ENCODE data around the gene WEE1.

WEE1 gene

DNA sequence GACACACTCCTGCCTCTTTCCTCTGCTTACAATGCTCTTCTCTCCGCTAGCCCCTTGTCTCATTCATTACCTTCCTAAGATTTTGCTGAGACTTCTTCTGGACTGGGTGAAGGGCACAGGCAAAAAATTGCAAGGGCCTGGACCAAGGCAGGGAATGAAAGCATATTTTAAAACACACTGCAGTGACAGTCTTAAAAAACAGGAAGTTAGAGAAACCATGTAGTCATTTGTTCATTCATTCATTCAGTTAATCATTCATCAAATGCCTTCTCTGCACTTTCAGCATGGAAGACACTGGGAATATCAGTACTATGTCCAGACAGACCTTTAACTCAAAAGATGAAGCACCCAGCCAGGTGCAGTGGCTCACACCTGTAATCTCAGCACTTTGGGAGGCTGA is 45.5 kb downstream of the WEE1 start:
- in situ Hi-C loops (cut with HindIII; ENCODE audit: low sequenced_read_pairs): no loop called here

DNA sequence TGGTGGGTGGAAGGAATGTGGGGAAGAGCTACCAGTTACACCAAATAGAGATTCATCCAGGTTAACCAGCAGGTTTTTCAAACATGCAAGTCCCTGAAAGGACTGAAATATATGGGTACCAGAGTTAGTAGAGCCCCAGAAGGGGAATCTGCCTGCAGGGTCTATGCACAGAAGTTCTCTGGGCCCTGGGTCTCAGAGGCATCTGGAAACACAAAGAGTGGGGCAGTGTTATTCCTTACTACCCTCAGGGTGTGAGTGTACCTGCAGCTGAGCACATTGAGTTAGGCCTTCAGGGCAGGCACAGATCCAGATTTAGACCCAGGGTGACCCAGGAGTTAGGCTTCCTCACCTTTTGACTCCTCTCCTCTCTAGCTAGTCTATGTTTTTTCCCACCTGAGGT is 46.5 kb downstream of the WEE1 start:
- in situ Hi-C loops (cut with HindIII; ENCODE audit: low sequenced_read_pairs): loop anchor here (10.0 kb wide), 1 partner anchor 105 kb away; no protein-coding TSS in a partner anchor

DNA sequence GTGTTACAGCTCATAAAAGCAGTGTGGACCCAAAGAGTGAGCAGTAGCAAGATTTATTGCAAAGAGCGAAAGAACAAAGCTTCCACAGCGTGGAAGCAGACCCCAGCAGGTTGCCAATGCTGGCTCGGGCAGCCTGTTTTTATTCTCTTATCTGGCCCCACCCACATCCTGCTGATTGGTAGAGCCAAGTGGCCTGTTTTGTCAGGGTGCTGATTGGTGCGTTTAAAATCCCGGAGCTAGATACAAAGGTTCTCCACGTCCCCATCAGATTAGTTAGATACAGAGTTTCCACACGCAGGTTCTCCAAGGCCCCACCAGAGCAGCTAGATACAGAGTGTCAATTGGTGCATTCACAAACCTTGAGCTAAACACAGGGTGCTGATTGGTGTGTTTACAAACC is 48.9 kb downstream of the WEE1 start:
- in situ Hi-C loops (cut with HindIII; ENCODE audit: low sequenced_read_pairs): loop anchor here (10.0 kb wide), 1 partner anchor 102 kb away; no protein-coding TSS in a partner anchor

DNA sequence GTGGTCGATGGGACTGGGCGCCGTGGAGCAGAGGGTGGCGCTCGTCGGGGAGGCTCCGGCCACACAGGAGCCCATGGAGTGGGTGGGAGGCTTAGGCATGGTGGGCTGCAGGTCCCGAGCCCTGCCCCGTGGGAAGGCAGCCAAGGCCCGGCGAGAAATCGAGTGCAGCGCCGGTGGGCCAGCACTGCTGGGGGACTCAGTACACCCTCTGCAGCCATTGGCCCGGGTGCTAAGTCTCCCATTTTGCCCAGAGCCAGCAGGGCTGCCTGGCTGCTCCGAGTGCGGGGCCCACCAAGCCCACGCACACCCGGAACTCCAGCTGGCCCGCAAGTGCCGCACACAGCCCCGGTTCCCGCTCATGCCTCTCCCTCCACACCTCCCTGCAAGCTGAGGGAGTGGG is 49.6 kb downstream of the WEE1 start:
- in situ Hi-C loops (cut with HindIII; ENCODE audit: low sequenced_read_pairs): loop anchor here (10.0 kb wide), 1 partner anchor 102 kb away; no protein-coding TSS in a partner anchor

DNA sequence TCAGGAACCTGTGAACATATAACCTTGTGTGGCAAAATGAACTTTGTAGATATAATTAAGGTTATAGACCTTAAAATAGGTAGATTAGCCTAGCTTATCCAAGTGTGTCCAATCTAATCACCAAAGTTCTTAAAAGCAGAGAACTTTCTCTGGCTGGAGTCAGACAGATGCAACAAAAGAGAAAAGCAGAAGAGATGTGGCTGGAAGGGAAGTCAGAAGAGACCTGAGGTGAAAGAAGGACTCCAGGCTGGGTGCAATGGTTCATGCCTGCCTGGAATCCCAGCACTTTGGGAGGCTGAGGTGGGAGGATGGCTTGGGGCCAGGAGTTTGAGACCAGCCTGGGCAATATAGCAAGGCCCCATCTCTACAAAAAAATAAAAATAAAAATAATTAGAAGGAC is 51.0 kb downstream of the WEE1 start:
- in situ Hi-C loops (cut with HindIII; ENCODE audit: low sequenced_read_pairs): loop anchor here (10.0 kb wide), 1 partner anchor 100 kb away; no protein-coding TSS in a partner anchor

DNA sequence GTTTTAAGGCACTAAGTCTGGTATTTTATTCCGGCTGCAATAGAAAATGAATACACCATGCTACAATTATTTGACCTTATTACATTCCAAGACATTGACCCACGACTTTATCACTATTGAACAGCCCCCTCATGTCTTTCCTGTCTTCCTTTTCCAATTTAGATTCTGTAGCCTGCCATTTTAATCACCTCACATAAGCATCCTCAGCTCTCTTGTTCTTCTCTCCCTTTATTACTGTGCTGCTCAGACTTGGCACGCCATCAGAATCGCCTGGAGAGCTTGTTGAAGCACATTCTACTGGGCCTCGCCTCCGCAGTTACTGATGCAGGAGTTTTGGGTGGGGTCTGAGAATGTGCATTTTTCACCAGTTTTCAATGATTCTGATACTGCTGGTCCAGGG is 51.7 kb downstream of the WEE1 start:
- in situ Hi-C loops (cut with HindIII; ENCODE audit: low sequenced_read_pairs): loop anchor here (10.0 kb wide), 1 partner anchor 100 kb away; no protein-coding TSS in a partner anchor

GRCh38 chr11:9625728-9626127 is 52.3 kb downstream of the WEE1 start:
- in situ Hi-C loops (cut with HindIII; ENCODE audit: low sequenced_read_pairs): loop anchor here (10.0 kb wide), 1 partner anchor 99 kb away; no protein-coding TSS in a partner anchor

DNA sequence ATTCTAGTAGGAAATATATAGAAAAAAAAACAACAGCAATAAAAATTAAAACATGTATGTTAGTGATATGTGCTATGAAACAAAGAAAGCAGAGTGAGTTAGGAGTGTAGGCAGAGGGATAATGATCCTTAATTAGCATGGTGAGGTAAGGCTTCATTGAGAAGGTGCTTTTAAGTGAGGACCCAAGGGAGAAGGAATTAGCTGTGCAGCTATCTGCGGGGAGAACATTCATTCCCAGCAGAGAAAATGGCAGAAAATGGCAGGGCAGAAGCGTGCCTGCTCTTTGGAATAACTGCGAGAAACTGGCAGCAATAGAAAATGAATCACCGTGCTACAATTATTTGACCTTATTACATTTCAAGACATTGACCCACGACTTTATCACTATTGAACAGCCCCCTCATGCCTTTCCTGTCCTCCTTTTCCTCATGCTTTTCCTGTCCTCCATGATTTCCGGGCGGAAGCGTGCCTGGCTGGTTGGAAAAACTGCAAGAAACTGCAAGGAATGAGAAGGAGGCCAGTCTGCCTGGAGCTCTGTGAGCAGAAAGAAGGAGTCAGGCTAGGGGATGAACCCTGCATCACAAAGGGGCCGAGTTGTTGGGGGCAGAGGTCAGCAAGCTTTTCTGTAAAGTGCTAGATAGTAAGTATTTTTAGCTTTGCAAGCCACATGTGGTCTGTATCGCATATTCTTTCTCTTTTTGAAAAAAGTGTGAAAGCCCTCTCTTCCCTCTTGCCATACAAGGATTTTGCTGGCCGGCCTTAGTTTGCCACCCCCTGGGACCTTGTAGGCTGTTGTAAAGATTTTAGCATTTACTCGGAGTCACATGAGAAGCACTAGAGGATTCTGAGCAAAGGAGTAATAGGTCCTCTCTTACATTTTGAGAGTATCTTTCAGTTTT is 53.3 kb downstream of the WEE1 start:
- in situ Hi-C loops (cut with HindIII; ENCODE audit: low sequenced_read_pairs): loop anchor here (10.0 kb wide), 1 partner anchor 98 kb away; no protein-coding TSS in a partner anchor

GRCh38 chr11:9629064-9629463 is 55.6 kb downstream of the WEE1 start:
- in situ Hi-C loops (cut with HindIII; ENCODE audit: low sequenced_read_pairs): loop anchor here (10.0 kb wide), 1 partner anchor 96 kb away; no protein-coding TSS in a partner anchor

DNA sequence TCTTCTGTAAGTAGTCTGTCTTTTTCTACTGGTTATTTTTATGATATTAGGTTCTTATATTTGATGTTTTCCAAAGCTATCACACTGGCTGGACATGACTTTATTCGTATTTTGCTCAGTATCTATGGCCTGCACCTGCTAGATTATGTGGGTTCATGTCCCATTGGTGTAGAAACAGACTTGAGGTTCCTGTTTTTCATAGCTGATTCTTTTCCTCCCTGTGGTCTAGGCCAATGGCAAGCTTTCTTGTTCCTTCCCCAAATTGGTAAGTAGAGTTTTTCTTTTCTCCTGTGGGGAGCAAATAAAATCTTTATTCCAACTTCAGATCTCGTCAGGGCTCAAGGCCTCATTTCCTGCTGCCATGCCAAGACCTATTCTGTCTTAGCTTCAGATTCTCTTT is 60.2 kb downstream of the WEE1 start:
- in situ Hi-C loops (cut with HindIII; ENCODE audit: low sequenced_read_pairs): no loop called here

DNA sequence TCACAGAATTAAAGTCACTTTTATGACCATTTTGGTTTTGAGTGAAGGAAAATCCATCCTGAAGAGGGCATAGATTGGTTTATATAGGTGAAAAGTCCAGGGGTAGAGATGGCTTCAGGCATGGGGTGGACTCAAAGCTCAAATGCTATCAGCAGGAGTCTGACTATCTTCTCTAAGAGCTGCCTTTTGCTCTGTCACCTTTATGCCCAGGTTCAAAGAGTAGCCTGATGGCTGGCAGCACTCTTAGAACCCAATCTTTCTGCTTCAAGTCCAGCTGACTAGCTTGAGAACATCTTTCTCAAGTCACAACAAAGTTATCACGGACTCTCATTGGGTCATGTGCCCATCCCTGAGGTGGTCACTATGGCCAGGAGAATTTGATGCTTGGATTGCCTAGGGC is 63.2 kb downstream of the WEE1 start:
- in situ Hi-C loops (cut with HindIII; ENCODE audit: low sequenced_read_pairs): no loop called here

GRCh38 chr11:9639099-9639498 is 65.6 kb downstream of the WEE1 start:
- in situ Hi-C loops (cut with HindIII; ENCODE audit: low sequenced_read_pairs): no loop called here
